Endothelial cell of umbilical vein (primary cell): ENCODE data around the gene PRCC. TPM values are rescaled to one million over a fixed set of nuclear protein-coding genes. Genes with fewer than 3 reads are reported as not detected.

ENCODE experiments used
- BruUV-seq: library from RNA; stranded (reverse); fragments of 400-500 nt; replicated peaks from 2 replicates; lab custom pipeline; 2021; lab: Mats Ljungman, UMichigan
- CTCF ChIA-PET: fragments of 300-600, 350-600 bp; sonication (Branson Sonifier 250); formaldehyde crosslinking; loops from one replicate; lab custom pipeline; 2021; ENCODE audit warnings: antibody characterized with exemption, inconsistent platforms; lab: Charles Lee
- POLR2A ChIA-PET: fragments of 300-600, 350-600 bp; sonication (Branson Sonifier 250); formaldehyde crosslinking; loops from one replicate; lab custom pipeline; 2021; ENCODE audit warnings: antibody characterized with exemption, inconsistent platforms; lab: Charles Lee
- DNase-seq: peaks from one replicate; pipeline ENCODE4 v3.0.0-alpha.2; 2011; ENCODE audit warnings: low read depth, low spot score
- FAIRE-seq: peaks from 2 replicates; lab custom pipeline; 2011; peaks lifted over from hg19 to GRCh38; lab: Jason Lieb, UNC
- H2AFZ ChIP-seq: 2 replicates; pipeline ENCODE4 v1.6.0; 2012; ENCODE audit warnings: low read depth, low read length, control low read depth, inconsistent platforms
- H3K27ac ChIP-seq: 2 replicates; pipeline ENCODE4 v1.5.1; 2011; ENCODE audit warnings: low read depth, mild to moderate bottlenecking, control low read depth, low read length, moderate library complexity; ENCODE audit not compliant: insufficient read depth
- H3K27me3 ChIP-seq, 2 experiments: 2 replicates each; pipeline versions ENCODE4 v1.6.0 to v1.6.1; 2011; ENCODE audit warnings: low read length in 2 of 2, mixed read lengths in 1 of 2; ENCODE audit not compliant: control insufficient read depth in 2 of 2, insufficient read depth in 2 of 2
- H3K36me3 ChIP-seq, 2 experiments: 2 replicates in 1 of 2; 3 replicates in 1 of 2; pipeline ENCODE4 v1.5.1; 2011; ENCODE audit warnings: low read length in 2 of 2, mild to moderate bottlenecking in 1 of 2, moderate library complexity in 1 of 2; ENCODE audit not compliant: control insufficient read depth in 2 of 2, insufficient read depth in 2 of 2; ENCODE audit errors: extremely low read depth in 1 of 2
- H3K4me1 ChIP-seq: 3 replicates; pipeline ENCODE4 v1.5.1; 2011; ENCODE audit warnings: mild to moderate bottlenecking, low read length; ENCODE audit not compliant: control insufficient read depth, insufficient read depth; ENCODE audit errors: extremely low read depth
- H3K4me2 ChIP-seq: 2 replicates; pipeline ENCODE4 v1.6.1; 2011; ENCODE audit warnings: low read length, control low read depth, mixed read lengths; ENCODE audit not compliant: insufficient read depth
- H3K4me3 ChIP-seq, 3 experiments: fragments of 200-600 bp in 1 of 3; sonication (generic), shearing (Covaris generic) in 1 of 3; replicated peaks in 1 of 3; 2 replicates each; pipeline ENCODE4 v1.5.1; 2011 to 2016; ENCODE audit warnings: control low read depth in 3 of 3, low read length in 3 of 3, mild to moderate bottlenecking in 2 of 3, inconsistent platforms in 1 of 3, low read depth in 1 of 3, moderate library complexity in 1 of 3; ENCODE audit not compliant: insufficient read depth in 1 of 3
- H3K79me2 ChIP-seq: 2 replicates; pipeline ENCODE4 v1.6.0; 2012; ENCODE audit warnings: low read length, inconsistent platforms; ENCODE audit not compliant: control insufficient read depth, insufficient read depth
- H3K9ac ChIP-seq: replicated peaks from 2 replicates; pipeline ENCODE3; 2011; ENCODE audit warnings: low read length, control low read depth; ENCODE audit not compliant: insufficient read depth; ENCODE audit errors: extremely low read depth
- H3K9me1 ChIP-seq: replicated peaks from 3 replicates; pipeline ENCODE4 v1.6.0; 2011; ENCODE audit warnings: mild to moderate bottlenecking, low read length; ENCODE audit not compliant: control insufficient read depth, insufficient read depth; ENCODE audit errors: extremely low read depth
- H3K9me3 ChIP-seq: replicated peaks from 2 replicates; pipeline ENCODE4 v1.5.1; 2012; ENCODE audit warnings: low read length, inconsistent platforms; ENCODE audit not compliant: control insufficient read depth, insufficient read depth
- H4K20me1 ChIP-seq: replicated peaks from 2 replicates; pipeline ENCODE3; 2011; ENCODE audit warnings: mild to moderate bottlenecking, low read length; ENCODE audit not compliant: control insufficient read depth, insufficient read depth; ENCODE audit errors: extremely low read depth
- EZH2 ChIP-seq: IDR thresholded peaks from 2 replicates; pipeline ENCODE4 v1.6.1; 2012; ENCODE audit warnings: borderline replicate concordance, low read depth, mild to moderate bottlenecking, moderate library complexity, low read length, inconsistent platforms; ENCODE audit not compliant: severe bottlenecking
- FOS ChIP-seq: IDR thresholded peaks from 2 replicates; pipeline ENCODE4 v1.6.1; 2011; ENCODE audit warnings: mild to moderate bottlenecking, low read length, moderate library complexity, borderline replicate concordance; ENCODE audit not compliant: insufficient read depth
- GATA2 ChIP-seq: IDR thresholded peaks from 2 replicates; pipeline ENCODE4 v1.7.0; 2011; ENCODE audit warnings: low read depth, mild to moderate bottlenecking, moderate library complexity, mixed read lengths, low read length; ENCODE audit not compliant: insufficient read length, insufficient read depth
- JUN ChIP-seq: IDR thresholded peaks from 2 replicates; pipeline ENCODE4 v1.6.1; 2011; ENCODE audit warnings: borderline replicate concordance, low read depth; ENCODE audit not compliant: insufficient read length, insufficient read depth
- MYC ChIP-seq: IDR thresholded peaks from one replicate; pipeline ENCODE4 v1.6.1; 2011; ENCODE audit warnings: mild to moderate bottlenecking, low read depth, low read length
- POLR2A ChIP-seq: IDR thresholded peaks from 2 replicates; pipeline ENCODE4 v1.6.1; 2012; ENCODE audit warnings: low read depth, mild to moderate bottlenecking, control low read depth, low read length
- POLR2AphosphoS5 ChIP-seq: IDR thresholded peaks from 2 replicates; pipeline ENCODE4 v1.6.1; 2012; ENCODE audit warnings: low read depth, mild to moderate bottlenecking, control low read depth, low read length, moderate library complexity; ENCODE audit not compliant: insufficient read depth
- dilution Hi-C: fragments of 300-500 bp; cut with MboI; formaldehyde crosslinking; loops from one replicate; pipeline ENCODE4 v1.15.0; 2019; ENCODE audit warnings: low sequenced_read_pairs; ENCODE audit not compliant: extremely low pct_ligation_motif_present
- intact Hi-C: fragments of 100-400 bp; cut with micrococcal nuclease; formaldehyde crosslinking; loops from one replicate; pipeline ENCODE4 v1.10.0; 2022
- polyA plus RNA-seq, 4 experiments: library from polyadenylated mRNA; depleted of rRNA in 3 of 4; stranded (reverse) in 3 of 4; unstranded in 1 of 4; fragments of >200 nt; gene quantifications; 2 replicates each; pipeline versions ENCODE4 v1.2.1 to v1.2.3, GENCODE V29; 2011 to 2012; ENCODE audit warnings: missing spikeins in 1 of 4
- total RNA-seq: library from RNA; stranded (reverse); gene quantifications from 2 replicates; pipeline ENCODE4 v1.2.3, GENCODE V29; 2021
- TF ChIP-seq, protein P1 (sequence below): IDR thresholded peaks from 2 replicates; pipeline ENCODE4 v1.6.1; 2011; ENCODE audit not compliant: insufficient read depth, insufficient read length
- TF ChIP-seq, protein P2 (sequence below), 2 donors: IDR thresholded peaks; 1 replicate in 1 of 2; 2 replicates in 1 of 2; pipeline ENCODE4 v1.5.1; 2011; ENCODE audit warnings: low read length in 2 of 2, mild to moderate bottlenecking in 2 of 2, moderate library complexity in 2 of 2, control low read depth in 1 of 2, inconsistent platforms in 1 of 2, low read depth in 1 of 2; ENCODE audit not compliant: insufficient read depth in 1 of 2; ENCODE audit errors: extremely low read depth in 1 of 2

Gene PRCC
- total and polyA plus RNA-seq, 2 donors (not counting 3 experiments of a cell fraction or from before 2014, with no cell fraction given) = 71.5 to 77.4 TPM

DNA sequence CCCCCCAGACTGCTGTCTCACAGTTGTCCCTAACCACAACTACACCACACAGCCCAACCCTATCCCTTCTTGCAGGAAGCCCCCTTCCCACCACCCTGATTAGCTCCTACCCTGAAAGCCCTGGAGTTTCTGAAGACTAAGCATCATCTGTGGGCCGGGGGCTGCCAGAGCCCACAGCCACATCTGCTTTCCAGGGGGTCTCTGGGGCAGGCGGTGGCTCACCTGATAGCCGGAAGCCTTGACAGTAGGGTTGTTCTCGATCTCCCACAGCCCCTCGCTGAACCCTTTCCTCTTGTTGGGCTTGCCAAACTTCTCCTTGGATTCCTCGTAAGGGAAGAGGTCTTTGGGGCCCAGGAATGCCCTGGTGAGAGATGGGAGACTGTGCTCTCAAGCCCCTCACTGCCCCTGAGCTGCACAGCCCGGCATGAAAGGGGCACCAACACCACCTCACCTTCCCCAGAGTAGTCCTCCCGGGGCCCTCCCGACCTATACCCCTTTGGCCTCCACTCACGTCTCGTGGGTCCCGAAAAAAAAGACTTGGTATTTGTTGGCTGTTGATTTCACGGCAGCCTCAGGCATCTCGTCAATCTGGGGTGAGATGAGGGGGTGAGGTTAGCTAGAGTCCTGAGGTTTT, 22.4 kb upstream of the PRCC start:
- no peak overlapping the region for H3K9ac ChIP-seq
- H3K4me3 ChIP-seq = no peak overlapping the region
- no peak overlapping the region for H3K4me2 ChIP-seq
- H3K27ac ChIP-seq = no peak overlapping the region
- DNase-seq (no peak), FAIRE-seq (no peak)
- H3K79me2 ChIP-seq = peaks cover 64% of the 10 kb centered on the region
- peaks cover 11 to 14% of the 10 kb centered on the region in 2 experiments for H3K36me3 ChIP-seq
- ChIA-PET CTCF (interaction anchor here (1.0 kb wide), 1 partner anchor 18 kb away, joined by 3 read pairs; no protein-coding TSS in a partner anchor), POLR2A (no interaction called here)
- no peaks in the 10 kb centered on the region for H4K20me1 ChIP-seq
- peaks cover 48% of the 10 kb centered on the region for H3K4me1 ChIP-seq
- dilution Hi-C loops = no loop called here
- TF ChIP-seq, protein P1, sequence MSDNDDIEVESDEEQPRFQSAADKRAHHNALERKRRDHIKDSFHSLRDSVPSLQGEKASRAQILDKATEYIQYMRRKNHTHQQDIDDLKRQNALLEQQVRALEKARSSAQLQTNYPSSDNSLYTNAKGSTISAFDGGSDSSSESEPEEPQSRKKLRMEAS = no peak
- no peak for TF ChIP-seq MYC
- no peak for TF ChIP-seq POLR2A
- TF ChIP-seq EZH2 = no peak
- no peak for TF ChIP-seq JUN
- TF ChIP-seq GATA2 = no peak
- TF ChIP-seq FOS = no peak
- TF ChIP-seq, protein P2, sequence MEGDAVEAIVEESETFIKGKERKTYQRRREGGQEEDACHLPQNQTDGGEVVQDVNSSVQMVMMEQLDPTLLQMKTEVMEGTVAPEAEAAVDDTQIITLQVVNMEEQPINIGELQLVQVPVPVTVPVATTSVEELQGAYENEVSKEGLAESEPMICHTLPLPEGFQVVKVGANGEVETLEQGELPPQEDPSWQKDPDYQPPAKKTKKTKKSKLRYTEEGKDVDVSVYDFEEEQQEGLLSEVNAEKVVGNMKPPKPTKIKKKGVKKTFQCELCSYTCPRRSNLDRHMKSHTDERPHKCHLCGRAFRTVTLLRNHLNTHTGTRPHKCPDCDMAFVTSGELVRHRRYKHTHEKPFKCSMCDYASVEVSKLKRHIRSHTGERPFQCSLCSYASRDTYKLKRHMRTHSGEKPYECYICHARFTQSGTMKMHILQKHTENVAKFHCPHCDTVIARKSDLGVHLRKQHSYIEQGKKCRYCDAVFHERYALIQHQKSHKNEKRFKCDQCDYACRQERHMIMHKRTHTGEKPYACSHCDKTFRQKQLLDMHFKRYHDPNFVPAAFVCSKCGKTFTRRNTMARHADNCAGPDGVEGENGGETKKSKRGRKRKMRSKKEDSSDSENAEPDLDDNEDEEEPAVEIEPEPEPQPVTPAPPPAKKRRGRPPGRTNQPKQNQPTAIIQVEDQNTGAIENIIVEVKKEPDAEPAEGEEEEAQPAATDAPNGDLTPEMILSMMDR (IDR thresholded peaks at IDR 0.05; ENCODE audit: extremely low read depth in 1 of 2, insufficient read depth in 1 of 2, low read depth in 1 of 2, low read length in 2 of 2) = no peak
- no peak for TF ChIP-seq POLR2AphosphoS5
- H3K9me1 ChIP-seq = no peaks in the 10 kb centered on the region
- H3K9me3 ChIP-seq = no peaks in the 10 kb centered on the region
- H2AFZ ChIP-seq = no peak overlapping the region
- intact Hi-C loops = loop anchor here (5.0 kb wide), 2 partner anchors 147 to 243 kb away; partner anchors contain the start of genes MEF2D and PEAR1
- H3K27me3 ChIP-seq = no peaks in the 10 kb centered on the region
- BruUV-seq = no TSS peak
